Caco-2 (cell line): Measurements from ENCODE around the gene RASSF8. TPM values are rescaled to one million over a fixed set of nuclear protein-coding genes. Genes with fewer than 3 reads are reported as not detected.

Experiments used
- BruUV-seq: library from RNA; stranded (reverse); fragments of 400-500 nt; replicated peaks from 2 replicates; lab custom pipeline; 2021; lab: Mats Ljungman, UMichigan
- CTCF ChIA-PET: fragments of 300-600 bp; sonication (Branson Sonifier 250); formaldehyde crosslinking; loops from one replicate; lab custom pipeline; 2022; ENCODE audit warnings: antibody characterized with exemption; lab: Charles Lee
- POLR2A ChIA-PET: fragments of 300-600 bp; sonication (Branson Sonifier 250); formaldehyde crosslinking; loops from one replicate; lab custom pipeline; 2022; ENCODE audit warnings: antibody characterized with exemption; lab: Charles Lee
- DNase-seq, 2 experiments: peaks; one replicate each; pipeline versions ENCODE4 v3.0.0 to v3.0.0-alpha.2; 2020 to 2022
- H3K27me3 ChIP-seq: replicated peaks from 2 replicates; pipeline ENCODE4 v1.6.0; 2011; ENCODE audit warnings: low read length; ENCODE audit not compliant: control insufficient read depth, insufficient read depth
- H3K36me3 ChIP-seq: 2 replicates; pipeline ENCODE4 v1.5.1; 2011; ENCODE audit warnings: low read length; ENCODE audit not compliant: control insufficient read depth, insufficient read depth
- H3K4me1 ChIP-seq: fragments of 250-450 bp; sonication (Bioruptor Pico); 2 replicates; pipeline ENCODE4 v1.5.1; 2020; ENCODE audit warnings: mild to moderate bottlenecking
- H3K4me3 ChIP-seq: 2 replicates; pipeline ENCODE4 v1.5.1; 2011; ENCODE audit warnings: low read depth, mild to moderate bottlenecking, control low read depth, low read length
- H3K9me3 ChIP-seq: fragments of 250-450 bp; sonication (Bioruptor Pico); 2 replicates; pipeline ENCODE4 v1.5.1; 2020; ENCODE audit warnings: mild to moderate bottlenecking, moderate library complexity
- H3K27ac Mint-ChIP-seq: one replicate; pipeline ENCODE4 v1.8.0; 2022; ENCODE audit warnings: mixed read lengths; ENCODE audit not compliant: unreplicated experiment
- H3K27me3 Mint-ChIP-seq: one replicate; pipeline ENCODE4 v1.8.0; 2022; ENCODE audit warnings: mixed read lengths; ENCODE audit not compliant: insufficient read depth, unreplicated experiment
- H3K36me3 Mint-ChIP-seq: one replicate; pipeline ENCODE4 v1.8.0; 2022; ENCODE audit warnings: mild to moderate bottlenecking, mixed read lengths; ENCODE audit not compliant: insufficient read depth, unreplicated experiment
- H3K4me1 Mint-ChIP-seq: one replicate; pipeline ENCODE4 v1.8.0; 2022; ENCODE audit warnings: low read depth, mixed read lengths; ENCODE audit not compliant: unreplicated experiment
- H3K4me3 Mint-ChIP-seq: one replicate; pipeline ENCODE4 v1.8.0; 2022; ENCODE audit warnings: mild to moderate bottlenecking, moderate library complexity, mixed read lengths; ENCODE audit not compliant: unreplicated experiment
- H3K9me3 Mint-ChIP-seq: one replicate; pipeline ENCODE4 v1.8.0; 2022; ENCODE audit warnings: mixed read lengths; ENCODE audit not compliant: unreplicated experiment
- CTCF ChIP-seq, 2 experiments: fragments of 200-600 bp in 1 of 2; IDR thresholded peaks; 1 replicate in 1 of 2; 2 replicates in 1 of 2; pipeline versions ENCODE4 v1.5.1 to v1.8.0; 2011 to 2022; ENCODE audit warnings: antibody characterized with exemption in 1 of 2, control low read depth in 1 of 2, inconsistent platforms in 1 of 2, low read depth in 1 of 2, low read length in 1 of 2, mild to moderate bottlenecking in 1 of 2, moderate library complexity in 1 of 2; ENCODE audit not compliant: insufficient read depth in 1 of 2, severe bottlenecking in 1 of 2, unreplicated experiment in 1 of 2
- intact Hi-C: fragments of 100-400 bp; cut with micrococcal nuclease; formaldehyde crosslinking; loops from one replicate; pipeline ENCODE4 v1.10.0; 2022; ENCODE audit not compliant: unreplicated experiment
- total RNA-seq: library from RNA; stranded (reverse); gene quantifications from 2 replicates; pipeline ENCODE4 v1.2.3, GENCODE V29; 2022

Gene RASSF8
- total RNA-seq, 1 experiment from 2014 or later: 143 TPM

GRCh38 chr12:25962932-25963525, 4.5 kb downstream of the RASSF8 start:
- no TSS peak for BruUV-seq
- POLR2A ChIA-PET: no interaction called here
- H3K9me3 Mint-ChIP-seq: no peaks in the 10 kb centered on the region
- Histone ChIP-seq H3K4me3 (no peak overlapping the region), H3K9me3 (no peaks in the 10 kb centered on the region), H3K4me1 (0 out of 2 replicates have a peak, but pooled peaks cover 6% of the 10 kb centered on the region), H3K27me3 (no peaks in the 10 kb centered on the region), H3K36me3 (no peaks in the 10 kb centered on the region; the same call in 1 of the 2 replicates)
- CTCF ChIA-PET: interaction anchor here (0.6 kb wide), 1 partner anchor 321 kb away, joined by 3 read pairs; no protein-coding TSS in a partner anchor
- no peak for TF ChIP-seq CTCF (IDR thresholded peaks at IDR 0.05; ENCODE audit: insufficient read depth in 1 of 2, low read depth in 1 of 2, low read length in 1 of 2, severe bottlenecking in 1 of 2, unreplicated experiment in 1 of 2)
- no peak for DNase-seq
- no peaks in the 10 kb centered on the region for H3K27me3 Mint-ChIP-seq
- peaks cover 20% of the 10 kb centered on the region for H3K4me1 Mint-ChIP-seq
- intact Hi-C loops: loop anchor here (5.0 kb wide), 1 partner anchor 129 kb away; no protein-coding TSS in a partner anchor
- H3K36me3 Mint-ChIP-seq: peaks cover 29% of the 10 kb centered on the region
- no peak overlapping the region for H3K27ac Mint-ChIP-seq
- H3K4me3 Mint-ChIP-seq: no peak overlapping the region

GRCh38 chr12:25965682-25966081, 7.2 kb downstream of the RASSF8 start:
- Histone ChIP-seq H3K9me3 (no peaks in the 10 kb centered on the region), H3K4me3 (no peak overlapping the region), H3K4me1 (0 out of 2 replicates have a peak, but pooled peaks cover under 1% of the 10 kb centered on the region), H3K36me3 (no peaks in the 10 kb centered on the region; the same call in 1 of the 2 replicates), H3K27me3 (no peaks in the 10 kb centered on the region)
- Mint-ChIP-seq H3K9me3 (no peaks in the 10 kb centered on the region), H3K4me1 (peaks cover 43% of the 10 kb centered on the region), H3K27ac (no peak overlapping the region), H3K4me3 (no peak overlapping the region), H3K36me3 (peaks cover 18% of the 10 kb centered on the region), H3K27me3 (no peaks in the 10 kb centered on the region)
- DNase-seq: no peak
- no TSS peak for BruUV-seq
- ChIA-PET POLR2A (no interaction called here), CTCF (no interaction called here)
- intact Hi-C loops: no loop called here
- TF ChIP-seq CTCF (IDR thresholded peaks at IDR 0.05; ENCODE audit: insufficient read depth in 1 of 2, low read depth in 1 of 2, low read length in 1 of 2, severe bottlenecking in 1 of 2, unreplicated experiment in 1 of 2): no peak

GRCh38 chr12:25970082-25970481, 11.6 kb downstream of the RASSF8 start:
- no peak overlapping the region for H3K27ac Mint-ChIP-seq
- no peaks in the 10 kb centered on the region for H3K36me3 ChIP-seq
- BruUV-seq: no TSS peak
- H3K4me3 Mint-ChIP-seq: no peak overlapping the region
- H3K4me1 Mint-ChIP-seq: peaks cover 56% of the 10 kb centered on the region
- no peak for DNase-seq
- no peak for TF ChIP-seq CTCF (IDR thresholded peaks at IDR 0.05; ENCODE audit: insufficient read depth in 1 of 2, low read depth in 1 of 2, low read length in 1 of 2, severe bottlenecking in 1 of 2, unreplicated experiment in 1 of 2)
- H3K9me3 Mint-ChIP-seq: no peaks in the 10 kb centered on the region
- peaks cover 22% of the 10 kb centered on the region for H3K36me3 Mint-ChIP-seq
- H3K4me1 ChIP-seq: no peaks in the 10 kb centered on the region
- POLR2A ChIA-PET: no interaction called here
- no peak overlapping the region for H3K4me3 ChIP-seq
- no peaks in the 10 kb centered on the region for H3K27me3 Mint-ChIP-seq
- H3K27me3 ChIP-seq: no peaks in the 10 kb centered on the region
- CTCF ChIA-PET: no interaction called here
- intact Hi-C loops: no loop called here
- no peaks in the 10 kb centered on the region for H3K9me3 ChIP-seq
